Measurements from ENCODE around the gene MAPK8IP3.

- TF ChIP-seq CTCF (IDR thresholded peaks at IDR 0.05) (no peak), EZH2phosphoT487 (IDR thresholded peaks at IDR 0.05) (no peak), EZH2 (IDR thresholded peaks at IDR 0.05) (no peak)
Measured at GRCh38 chr16:1815461-1815860, 109.5 kb downstream of the MAPK8IP3 start.

All from neural progenitor cell (in vitro differentiated cells).